ENCODE measurements around the gene OR10T2.
"Not testable (repeated sequence)": the region's sequence is repeated elsewhere in the genome, so short reads cannot be mapped to it uniquely, and the experiment has no call there.

Gene OR10T2

GRCh38 chr1:158374101-158374500, 25.2 kb downstream of the OR10T2 start:
- not testable (repeated sequence) for H3K27ac Mint-ChIP-seq, H3K36me3 Mint-ChIP-seq

DNA sequence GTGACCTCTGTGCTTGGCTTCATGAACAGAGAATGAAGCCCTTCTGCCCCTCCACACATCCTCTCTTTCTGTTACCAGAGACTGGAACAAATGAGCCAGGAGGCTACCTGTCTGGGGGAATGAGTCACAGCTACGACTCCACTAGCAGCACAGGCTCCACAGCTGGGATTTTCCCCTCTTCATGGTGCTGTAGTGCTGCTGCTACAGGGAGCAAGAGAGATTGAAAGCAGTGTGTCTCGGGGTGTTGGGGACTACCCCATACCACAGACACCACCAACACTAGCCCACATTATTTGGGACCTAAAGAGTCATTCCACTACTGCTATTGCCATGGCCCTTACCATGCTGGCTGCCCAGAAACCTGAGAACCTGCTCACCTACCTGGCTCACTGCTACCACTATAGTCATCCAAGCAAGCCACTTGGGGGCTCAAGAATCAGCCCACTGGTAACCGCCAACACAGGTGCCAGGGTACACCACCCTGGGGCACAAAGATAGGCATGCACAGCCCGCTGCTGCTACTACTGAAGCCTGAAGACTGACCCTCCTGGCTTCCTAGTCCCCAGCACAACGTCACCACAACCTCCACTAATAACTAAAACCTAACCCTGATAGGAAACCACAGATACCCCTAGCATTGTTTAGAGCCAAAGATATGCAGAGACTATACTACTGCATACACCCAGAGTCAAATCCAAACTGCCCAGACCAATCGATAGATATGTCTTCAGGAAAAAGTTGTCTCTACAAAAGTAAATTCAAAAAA, 27.9 kb downstream of the OR10T2 start:
- H3K27ac Mint-ChIP-seq, result peak overlapping the region; percentile 77
- peaks cover 9% of the 10 kb centered on the region for H3K27me3 Mint-ChIP-seq

More at GRCh38 chr1:158374101-158374500, 25.2 kb downstream of the OR10T2 start:
- H3K9me3 Mint-ChIP-seq, result peaks cover 22% of the 10 kb centered on the region
- peaks cover 18% of the 10 kb centered on the region for H3K4me1 Mint-ChIP-seq
- H3K4me3 Mint-ChIP-seq, H3K27me3 Mint-ChIP-seq, ATAC-seq: not testable (repeated sequence)

GRCh38 chr1:158366783-158367182, 32.5 kb downstream of the OR10T2 start:
- no peak for ATAC-seq
- Mint-ChIP-seq H3K27me3 (peaks cover 9% of the 10 kb centered on the region), H3K36me3 (peaks cover 8% of the 10 kb centered on the region), H3K4me3 (no peak overlapping the region), H3K27ac (no peak overlapping the region), H3K9me3 (peaks cover 13% of the 10 kb centered on the region), H3K4me1 (peaks cover 10% of the 10 kb centered on the region)

More for the DNA sequence above, 27.9 kb downstream of the OR10T2 start:
- peaks cover 3% of the 10 kb centered on the region for H3K36me3 Mint-ChIP-seq
- peak; percentile 98 for ATAC-seq
- H3K4me1 Mint-ChIP-seq, result peaks cover 18% of the 10 kb centered on the region
- no peak overlapping the region for H3K4me3 Mint-ChIP-seq
- H3K9me3 Mint-ChIP-seq, result peaks cover 20% of the 10 kb centered on the region

- peaks cover 8% of the 10 kb centered on the region for H3K4me1 Mint-ChIP-seq
- H3K27ac Mint-ChIP-seq, result no peak overlapping the region
- no peaks in the 10 kb centered on the region for H3K27me3 Mint-ChIP-seq
- H3K36me3 Mint-ChIP-seq, result peaks cover 8% of the 10 kb centered on the region
- ATAC-seq, result no peak
- no peak overlapping the region for H3K4me3 Mint-ChIP-seq
- peaks cover 8% of the 10 kb centered on the region for H3K9me3 Mint-ChIP-seq
Observed at GRCh38 chr1:158362941-158363340, 36.3 kb downstream of the OR10T2 start.

DNA sequence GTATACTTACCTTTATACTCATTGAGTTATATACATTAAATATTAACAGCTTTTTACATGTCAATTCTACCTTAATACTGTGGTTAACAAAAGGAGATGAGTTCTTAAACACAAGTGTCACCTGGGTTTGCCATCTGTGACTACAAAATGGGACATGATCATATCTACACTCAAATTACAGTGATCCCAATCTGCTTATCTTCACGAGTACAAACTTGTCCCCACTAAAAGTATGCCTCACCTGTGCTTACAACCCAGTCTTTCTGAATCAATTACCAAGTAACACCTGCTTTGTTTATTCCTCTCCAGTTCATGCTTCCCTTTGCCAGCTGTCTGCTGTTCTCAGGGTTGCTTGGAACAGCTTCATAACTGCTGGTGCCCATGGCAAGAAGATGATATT, 36.8 kb downstream of the OR10T2 start:
- ATAC-seq, result no peak
- Mint-ChIP-seq H3K27ac (no peak overlapping the region), H3K36me3 (peaks cover 8% of the 10 kb centered on the region), H3K9me3 (peaks cover 8% of the 10 kb centered on the region), H3K4me1 (peaks cover 8% of the 10 kb centered on the region), H3K4me3 (no peak overlapping the region), H3K27me3 (no peaks in the 10 kb centered on the region)

- H3K27ac Mint-ChIP-seq, result no peak overlapping the region
- H3K9me3 Mint-ChIP-seq, result peaks cover 3% of the 10 kb centered on the region
- no peak for ATAC-seq
- H3K4me3 Mint-ChIP-seq, result no peak overlapping the region
- H3K4me1 Mint-ChIP-seq, result peaks cover 32% of the 10 kb centered on the region
- H3K36me3 Mint-ChIP-seq, result no peaks in the 10 kb centered on the region
- H3K27me3 Mint-ChIP-seq, result no peaks in the 10 kb centered on the region
Observed at GRCh38 chr1:158357441-158357840, 41.8 kb downstream of the OR10T2 start.

DNA sequence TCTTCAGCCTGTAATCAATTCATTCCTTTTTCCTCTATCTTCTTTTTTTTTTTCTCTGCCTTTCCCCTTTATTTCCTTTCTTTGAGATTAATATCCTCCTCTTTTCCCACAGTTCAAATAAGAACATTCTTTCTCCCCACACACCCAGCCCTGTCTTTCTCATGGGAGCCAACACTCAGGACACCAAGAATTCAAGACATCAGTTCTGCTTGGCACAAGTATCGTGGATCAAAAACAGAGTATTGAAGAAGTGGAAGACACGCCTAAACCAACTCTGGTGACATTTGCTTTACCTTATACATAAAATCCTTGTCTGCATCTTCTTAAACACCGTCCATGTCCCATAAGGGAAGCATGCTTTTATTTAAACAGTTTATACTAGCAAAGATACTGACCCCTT, 42.6 kb downstream of the OR10T2 start:
- H3K4me1 Mint-ChIP-seq, result peaks cover 32% of the 10 kb centered on the region
- no peaks in the 10 kb centered on the region for H3K36me3 Mint-ChIP-seq
- H3K27ac Mint-ChIP-seq, result no peak overlapping the region
- H3K27me3 Mint-ChIP-seq, result no peaks in the 10 kb centered on the region
- no peaks in the 10 kb centered on the region for H3K9me3 Mint-ChIP-seq
- ATAC-seq, result no peak
- no peak overlapping the region for H3K4me3 Mint-ChIP-seq

- Mint-ChIP-seq H3K36me3 (no peaks in the 10 kb centered on the region), H3K9me3 (no peaks in the 10 kb centered on the region), H3K27ac (no peak overlapping the region), H3K4me3 (no peak overlapping the region), H3K4me1 (peaks cover 32% of the 10 kb centered on the region), H3K27me3 (no peaks in the 10 kb centered on the region)
- no peak for ATAC-seq
Observed at GRCh38 chr1:158355773-158356285, 43.4 kb downstream of the OR10T2 start.

DNA sequence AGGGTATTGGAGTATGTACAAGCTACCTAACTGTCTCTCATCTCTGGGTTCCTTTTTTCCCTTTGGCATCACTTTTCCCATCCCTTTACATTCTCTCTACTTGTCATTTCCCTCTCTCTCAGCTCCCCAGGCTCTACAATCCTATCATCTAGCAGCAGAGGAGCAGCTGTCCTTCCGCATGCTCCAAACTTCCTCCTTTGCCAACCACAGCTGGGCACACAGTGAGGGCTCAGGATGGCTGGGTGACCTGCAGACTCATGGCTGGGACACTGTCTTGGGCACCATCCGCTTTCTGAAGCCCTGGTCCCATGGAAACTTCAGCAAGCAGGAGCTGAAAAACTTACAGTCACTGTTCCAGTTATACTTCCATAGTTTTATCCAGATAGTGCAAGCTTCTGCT, 45.0 kb downstream of the OR10T2 start:
- H3K4me1 Mint-ChIP-seq, result peaks cover 24% of the 10 kb centered on the region
- no peak overlapping the region for H3K4me3 Mint-ChIP-seq
- peak overlapping the region; percentile 18 for H3K27ac Mint-ChIP-seq
- no peak for ATAC-seq
- H3K36me3 Mint-ChIP-seq, result no peaks in the 10 kb centered on the region
- H3K9me3 Mint-ChIP-seq, result no peaks in the 10 kb centered on the region
- no peaks in the 10 kb centered on the region for H3K27me3 Mint-ChIP-seq

GRCh38 chr1:158353303-158354075, 45.8 kb downstream of the OR10T2 start, which contains the start of gene CD1E:
TSS of gene CD1E (plus strand) at chr1:158353894. CDS start at chr1:158353989, 95 bp downstream.
- Mint-ChIP-seq H3K36me3 (no peaks in the 10 kb centered on the region), H3K27ac (peak within 1 kb of the TSS; percentile 18), H3K4me3 (no peak within 1 kb of the TSS), H3K4me1 (peaks cover 24% of the 10 kb centered on the region), H3K9me3 (no peaks in the 10 kb centered on the region), H3K27me3 (no peaks in the 10 kb centered on the region)
- peak; percentile 86 for ATAC-seq

DNA sequence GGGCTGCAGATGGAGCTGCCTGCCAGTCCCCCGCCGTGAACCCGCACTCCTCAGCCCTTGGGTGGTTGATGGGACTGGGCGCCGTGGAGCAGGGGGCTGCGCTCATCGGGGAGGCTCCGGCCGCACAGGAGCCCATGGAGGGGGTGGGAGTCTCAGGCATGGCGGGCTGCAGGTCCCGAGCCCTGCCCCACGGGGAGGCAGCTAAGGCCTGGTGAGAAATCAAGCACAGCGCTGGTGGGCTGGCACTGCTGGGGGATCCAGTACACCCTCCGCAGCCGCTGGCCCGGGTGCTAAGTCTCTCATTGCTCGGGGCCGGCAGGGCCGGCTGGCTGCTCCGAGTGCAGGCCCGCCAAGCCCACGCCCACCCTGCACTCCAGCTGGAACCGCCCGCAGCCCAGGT, 50.3 kb downstream of the OR10T2 start:
- not testable (repeated sequence) for ATAC-seq, H3K36me3 Mint-ChIP-seq, H3K27ac Mint-ChIP-seq, H3K27me3 Mint-ChIP-seq, H3K9me3 Mint-ChIP-seq, H3K4me3 Mint-ChIP-seq
- peaks cover 16% of the 10 kb centered on the region for H3K4me1 Mint-ChIP-seq
